Activated B cell treated with CpG ODN at 0.5 μM for 24 hours (primary cell): ENCODE measurements around the gene GNPTAB. TPM values are rescaled to one million over a fixed set of nuclear protein-coding genes. Genes with fewer than 3 reads are reported as not detected.

Experiments used
- ATAC-seq: fragments of 200-7000 bp; cut with Tn5 transposase; one replicate; pipeline ENCODE4 v1.10.0; 2021; ENCODE audit warnings: low read depth, mild to moderate bottlenecking, moderate library complexity
- CTCF ChIA-PET: fragments of 350-600 bp; sonication (Branson Sonifier 250); formaldehyde crosslinking; loops from one replicate; lab custom pipeline; 2021; ENCODE audit warnings: antibody characterized with exemption; lab: Charles Lee
- POLR2A ChIA-PET: fragments of 350-600 bp; sonication (Branson Sonifier 250); formaldehyde crosslinking; loops from one replicate; lab custom pipeline; 2021; ENCODE audit warnings: antibody characterized with exemption; lab: Charles Lee
- DNase-seq: peaks from one replicate; pipeline ENCODE4 v3.0.0; 2022
- H3K27ac Mint-ChIP-seq: one replicate; pipeline ENCODE4 v1.8.0; 2020; ENCODE audit warnings: mixed read lengths
- H3K27me3 Mint-ChIP-seq: one replicate; pipeline ENCODE4 v1.8.0; 2021; ENCODE audit warnings: mixed read lengths
- H3K36me3 Mint-ChIP-seq: one replicate; pipeline ENCODE4 v1.8.0; 2021; ENCODE audit warnings: low read depth, mixed read lengths
- H3K4me1 Mint-ChIP-seq: one replicate; pipeline ENCODE4 v1.8.0; 2021; ENCODE audit warnings: mixed read lengths
- H3K4me3 Mint-ChIP-seq: one replicate; pipeline ENCODE4 v1.8.0; 2020; ENCODE audit warnings: mild to moderate bottlenecking, mixed read lengths
- H3K9me3 Mint-ChIP-seq: one replicate; pipeline ENCODE4 v1.8.0; 2020; ENCODE audit warnings: mixed read lengths
- CTCF ChIP-seq: fragments of 200-600 bp; IDR thresholded peaks from one replicate; pipeline ENCODE4 v1.8.0; 2022; ENCODE audit warnings: antibody characterized with exemption, mild to moderate bottlenecking
- intact Hi-C: fragments of 100-400 bp; cut with micrococcal nuclease; formaldehyde crosslinking; loops from one replicate; pipeline ENCODE4 v1.15.1; 2024
- total RNA-seq: library from RNA; stranded (reverse); gene quantifications from 2 replicates; pipeline ENCODE4 v1.2.3, GENCODE V29; 2022

The GNPTAB gene
- total RNA-seq, 1 donor from 2014 or later, result 41.8 TPM

DNA sequence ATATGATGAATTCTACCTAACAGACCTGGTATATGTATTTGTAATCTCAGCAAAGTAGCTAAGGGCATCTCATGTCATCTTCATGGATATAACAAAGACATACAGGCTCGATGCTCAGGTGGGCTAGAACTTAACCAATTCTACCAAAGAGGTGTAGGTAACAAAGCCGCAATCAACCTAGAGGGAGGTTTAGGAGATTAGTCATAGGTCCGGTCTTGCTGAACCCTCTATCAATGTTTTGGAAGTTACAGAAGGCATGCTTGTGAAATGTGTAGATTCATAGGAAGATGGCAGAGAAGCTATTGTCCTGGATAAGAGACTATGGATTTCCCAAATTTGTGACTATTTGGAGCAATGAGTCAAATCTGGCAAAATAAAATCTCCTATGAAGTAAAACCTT is 48.9 kb downstream of the GNPTAB start:
- POLR2A ChIA-PET, result no interaction called here
- H3K4me1 Mint-ChIP-seq, result peaks cover 19% of the 10 kb centered on the region
- H3K27me3 Mint-ChIP-seq, result no peaks in the 10 kb centered on the region
- no peak overlapping the region for H3K4me3 Mint-ChIP-seq
- DNase-seq, result no peak
- peaks cover 53% of the 10 kb centered on the region for H3K36me3 Mint-ChIP-seq
- H3K27ac Mint-ChIP-seq, result no peak overlapping the region
- CTCF ChIA-PET, result interaction anchor here (0.9 kb wide), 1 partner anchor 110 kb away, joined by 3 read pairs; no protein-coding TSS in a partner anchor
- ATAC-seq, result no peak
- intact Hi-C loops, result no loop called here
- H3K9me3 Mint-ChIP-seq, result no peaks in the 10 kb centered on the region
- no peak for TF ChIP-seq CTCF

GRCh38 chr12:101780599-101780998 is 50.2 kb downstream of the GNPTAB start:
- ATAC-seq (no peak), DNase-seq (no peak)
- TF ChIP-seq CTCF, result no peak
- Mint-ChIP-seq H3K36me3 (peaks cover 52% of the 10 kb centered on the region), H3K27me3 (no peaks in the 10 kb centered on the region), H3K27ac (no peak overlapping the region), H3K4me1 (peaks cover 19% of the 10 kb centered on the region), H3K9me3 (no peaks in the 10 kb centered on the region), H3K4me3 (no peak overlapping the region)
- intact Hi-C loops, result no loop called here
- CTCF ChIA-PET, result interaction anchor here (1.0 to 2.4 kb wide), 5 partner anchors 12 to 55 kb away, joined by 3 to 5 read pairs (median 4); partner anchors contain the start of gene GNPTAB
- POLR2A ChIA-PET, result no interaction called here

DNA sequence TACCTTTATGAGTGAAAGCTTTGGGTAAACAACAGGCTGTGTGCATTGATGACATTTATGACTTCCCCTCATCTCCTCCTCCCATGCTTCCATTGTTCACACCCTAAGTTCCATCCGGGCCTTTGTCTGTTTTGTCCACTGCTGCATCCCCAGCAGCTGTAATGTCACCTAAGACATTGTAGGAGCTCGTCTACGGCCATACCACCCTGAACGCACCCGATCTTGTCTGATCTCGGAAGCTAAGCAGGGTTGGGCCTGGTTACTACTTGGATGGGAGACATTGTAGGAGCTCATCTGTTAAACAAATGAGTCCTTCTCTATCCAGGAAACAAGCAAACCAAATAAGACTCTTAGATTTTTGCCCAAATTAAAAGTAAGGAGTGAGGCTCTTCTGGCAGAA is 51.1 kb downstream of the GNPTAB start:
- Mint-ChIP-seq H3K9me3 (no peaks in the 10 kb centered on the region), H3K4me1 (peaks cover 19% of the 10 kb centered on the region), H3K27me3 (no peaks in the 10 kb centered on the region), H3K4me3 (no peak overlapping the region), H3K27ac (no peak overlapping the region), H3K36me3 (peaks cover 45% of the 10 kb centered on the region)
- no peak for TF ChIP-seq CTCF
- no peak for ATAC-seq
- no peak for DNase-seq
- ChIA-PET POLR2A (interaction anchor here (0.6 to 1.0 kb wide), 2 partner anchors 50 to 98 kb away, joined by 3 to 6 read pairs; partner anchors contain the start of gene DRAM1), CTCF (interaction anchor here (1.2 to 2.4 kb wide), 5 partner anchors 11 to 56 kb away, joined by 3 to 5 read pairs (median 4); partner anchors contain the start of gene GNPTAB)
- intact Hi-C loops, result loop anchor here (10.0 kb wide), 1 partner anchor 285 kb away; the partner anchor contains the start of gene WASHC3

DNA sequence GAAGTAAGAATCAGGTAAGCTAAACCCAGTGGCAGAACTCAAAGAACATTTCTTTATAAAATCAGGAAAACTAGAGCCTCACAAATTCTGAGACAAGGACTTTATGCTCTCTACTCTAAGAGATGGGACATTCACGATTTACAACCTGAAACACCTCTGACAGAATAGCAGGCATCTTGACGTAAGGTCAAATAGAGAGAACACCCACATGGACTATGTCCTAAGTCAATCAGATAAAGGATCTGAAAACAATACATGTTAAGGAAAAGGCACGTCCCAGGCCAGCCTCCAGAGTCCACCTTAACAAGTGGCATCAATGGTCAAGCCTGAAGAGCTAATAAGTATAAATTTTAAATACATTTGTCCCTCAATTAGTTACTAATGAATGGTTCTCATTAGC is 51.6 kb downstream of the GNPTAB start:
- POLR2A ChIA-PET, result interaction anchor here (1.0 kb wide), 1 partner anchor 98 kb away, joined by 3 read pairs; the partner anchor contains the start of gene DRAM1
- Mint-ChIP-seq H3K4me3 (no peak overlapping the region), H3K27me3 (no peaks in the 10 kb centered on the region), H3K4me1 (peaks cover 19% of the 10 kb centered on the region), H3K27ac (no peak overlapping the region), H3K36me3 (peaks cover 40% of the 10 kb centered on the region), H3K9me3 (no peaks in the 10 kb centered on the region)
- ATAC-seq, result no peak
- CTCF ChIA-PET, result interaction anchor here (1.3 to 2.4 kb wide), 3 partner anchors 19 to 56 kb away, joined by 3 to 5 read pairs (median 3); partner anchors contain the start of gene GNPTAB
- DNase-seq, result no peak
- intact Hi-C loops, result loop anchor here (10.0 kb wide), 1 partner anchor 286 kb away; the partner anchor contains the start of gene WASHC3
- no peak for TF ChIP-seq CTCF

GRCh38 chr12:101777978-101778377 is 52.8 kb downstream of the GNPTAB start:
- DNase-seq (no peak), ATAC-seq (no peak)
- Mint-ChIP-seq H3K9me3 (no peaks in the 10 kb centered on the region), H3K4me3 (no peak overlapping the region), H3K27me3 (no peaks in the 10 kb centered on the region), H3K27ac (no peak overlapping the region), H3K36me3 (peaks cover 35% of the 10 kb centered on the region), H3K4me1 (peaks cover 19% of the 10 kb centered on the region)
- ChIA-PET CTCF (no interaction called here), POLR2A (interaction anchor here (0.6 kb wide), 2 partner anchors 12 to 27 kb away, joined by 3 to 6 read pairs; no protein-coding TSS in a partner anchor)
- TF ChIP-seq CTCF, result no peak
- intact Hi-C loops, result loop anchor here (1.0 to 10.0 kb wide), 2 partner anchors 284 to 287 kb away; partner anchors contain the start of gene WASHC3
